Ovary (tissue), 9 donors: ENCODE measurements around the gene BPGM. TPM values are rescaled to one million over a fixed set of nuclear protein-coding genes. Genes with fewer than 3 reads are reported as not detected.
A peak's percentile ranks its signal among the peaks of the same experiment; 100 is the strongest.

ENCODE experiments used
- DNase-seq, 5 donors: peaks; one replicate each; pipeline ENCODE4 v3.0.0-alpha.2; 2019 to 2020
- H3K27ac ChIP-seq, 2 donors: fragments of 200-600 bp; one replicate each; pipeline versions ENCODE4 v1.5.1 to v1.8.0; 2019 to 2022
- H3K27me3 ChIP-seq: fragments of 200-600 bp; one replicate; pipeline ENCODE4 v1.8.0; 2022
- H3K36me3 ChIP-seq: fragments of 200-600 bp; sonication (generic); one replicate; pipeline ENCODE4 v1.5.1; 2019
- H3K4me1 ChIP-seq: one replicate; pipeline ENCODE4 v1.8.1; 2013; ENCODE audit warnings: mild to moderate bottlenecking, moderate library complexity; ENCODE audit not compliant: insufficient read depth
- H3K4me3 ChIP-seq: fragments of 200-600 bp; sonication (generic); one replicate; pipeline ENCODE4 v1.5.1; 2017
- H3K9me3 ChIP-seq, 2 donors: fragments of 200-600 bp in 1 of 2; sonication (generic) in 1 of 2; one replicate each; pipeline versions ENCODE4 v1.5.1 to v1.8.1; 2013 to 2019; ENCODE audit warnings: mild to moderate bottlenecking in 1 of 2, moderate library complexity in 1 of 2
- CTCF ChIP-seq, 3 donors: fragments of 450-650 bp in 2 of 3; fragments of 200-600 bp in 1 of 3; IDR thresholded peaks; one replicate each; pipeline versions ENCODE4 v1.5.1 to v1.8.0; 2016 to 2022; ENCODE audit warnings: antibody characterized with exemption in 3 of 3, mild to moderate bottlenecking in 1 of 3
- EP300 ChIP-seq: sonication (generic); formaldehyde crosslinking; IDR thresholded peaks from one replicate; pipeline ENCODE4 v1.6.1; 2017; ENCODE audit warnings: antibody characterized with exemption
- POLR2A ChIP-seq: fragments of 450-650 bp; IDR thresholded peaks from one replicate; pipeline ENCODE4 v1.6.1; 2017; ENCODE audit warnings: antibody characterized with exemption, mild to moderate bottlenecking, moderate library complexity
- WGBS, 3 donors: extraction: QIAGEN DNeasy Blood & Tissue Kit in 1 of 3; methylation state at CpG; one replicate each; pipeline versions ENCODE4 v1.1.5 to v1.1.7; 2013 to 2017; 5-methylcytosine and 5-hydroxymethylcytosine counted together
- intact Hi-C, 4 donors: fragments of 100-400 bp; cut with DNase I; formaldehyde crosslinking; loops; one replicate each; pipeline versions ENCODE4 v1.11.0 to v1.15.1; 2022 to 2023
- polyA plus RNA-seq, 2 donors: library from polyadenylated mRNA; stranded (reverse); fragments of 200-250 nt in 1 of 2; fragments of 350-450 nt in 1 of 2; fragmentation: Illumina TruSeq in 1 of 2; extraction: RNeasy Lipid Tissue Mini Kit (QIAGEN cat#74804) in 1 of 2; gene quantifications; one replicate each; pipeline ENCODE4 v1.2.3, GENCODE V29; 2013 to 2014
- total RNA-seq, 7 donors: library from RNA; depleted of rRNA in 2 of 7; stranded (reverse); fragments of >200 nt in 2 of 7; fragmentation: NEBNext Ultra II Directional in 3 of 7; extraction: Animal tissue kit (Norgen Biotek cat#: 25700) in 3 of 7; gene quantifications; one replicate each; pipeline versions ENCODE4 v1.1.0 to v1.2.4, GENCODE V29; 2016 to 2023
- donor health status: DM: no; HTN: no; CAD: no; lungs with moderate emphysema.
- donor health status: DM: no; HTN: no; CAD: no.
- donor health status: Bipolar disorder and iron deficiency.
- donor health status: DM: yes; HTN: yes; CAD: no.
- donor health status: DM: no; HTN: no; CAD: no.
- donor health status: DM: yes; HTN: yes; CAD: no.

The BPGM gene
- total and polyA plus RNA-seq, 9 donors: 6.5 to 18.1 (median 9.0) TPM

DNA sequence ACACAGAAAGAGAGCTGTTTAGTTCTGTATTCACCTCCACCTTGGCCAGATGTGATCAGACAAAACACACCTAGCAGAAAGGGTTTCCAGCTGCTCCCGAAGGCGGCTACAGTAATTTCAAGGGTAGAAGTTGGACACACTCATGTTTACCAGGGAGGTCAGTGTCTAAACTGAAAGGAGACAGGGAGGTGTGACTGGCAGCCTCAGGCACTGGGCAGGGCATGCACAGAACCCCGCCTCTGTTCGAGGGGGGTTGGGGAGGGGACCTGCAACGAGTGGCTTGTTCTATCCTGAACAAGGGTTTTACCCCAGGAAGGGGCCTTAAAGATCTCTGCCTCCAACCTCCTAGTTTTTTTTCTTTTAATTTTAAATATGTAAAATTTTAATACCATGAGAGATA, 49.6 kb downstream of the BPGM start:
- Histone ChIP-seq H3K27me3 (no peaks in the 10 kb centered on the region), H3K9me3 (no peaks in the 10 kb centered on the region), H3K27ac (peak overlapping the region in 1 of 2 donors; percentile 70), H3K4me1 (peaks cover 20% of the 10 kb centered on the region), H3K36me3 (no peaks in the 10 kb centered on the region), H3K4me3 (no peak overlapping the region)
- intact Hi-C loops: loop anchor here in 1 of 4 donors (10.0 kb wide), 1 partner anchor 79 kb away; the partner anchor contains the start of gene CALD1
- 54 to 77% (median 64%) methylated on average over 5 of the region's 5 CpGs for WGBS, 3 donors
- TF ChIP-seq POLR2A (no peak), CTCF (IDR thresholded peaks at IDR 0.05) (no peak), EP300 (no peak)
- peak in 1 of 5 donors; percentile 47 for DNase-seq

DNA sequence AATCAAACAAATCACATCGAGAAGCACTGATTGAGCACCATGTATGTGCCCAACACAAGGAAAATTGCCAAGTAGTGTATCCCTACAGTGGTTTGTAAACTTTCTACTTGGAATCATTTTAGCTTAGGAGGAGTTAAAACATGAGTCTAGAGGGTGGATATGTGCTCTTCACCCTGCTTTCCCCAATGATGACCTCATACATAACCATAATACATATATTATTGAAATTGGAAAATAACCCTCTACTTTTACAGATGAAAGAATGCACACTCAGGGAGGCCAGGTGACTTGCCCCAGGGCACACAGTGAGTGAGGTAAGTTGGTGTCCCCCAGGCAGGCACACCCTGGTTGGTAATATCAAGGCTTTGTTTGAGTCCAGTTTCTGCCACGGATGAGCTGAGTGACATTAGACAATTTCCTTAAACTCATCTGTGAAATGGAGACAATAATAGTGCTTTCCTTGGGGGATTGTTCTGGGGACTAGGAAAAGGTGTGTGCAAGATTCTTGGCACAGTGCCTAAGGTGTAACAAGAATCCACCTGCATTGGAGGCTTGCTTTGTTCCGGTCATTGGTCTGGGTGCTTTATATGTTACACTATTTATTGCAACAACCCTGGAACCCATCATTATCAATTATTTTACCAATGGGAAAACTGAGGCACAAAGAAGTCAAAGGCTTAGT, 50.7 kb downstream of the BPGM start:
- H3K27me3 ChIP-seq: no peaks in the 10 kb centered on the region
- H3K9me3 ChIP-seq: no peaks in the 10 kb centered on the region
- DNase-seq: no peak
- no peak overlapping the region for H3K27ac ChIP-seq
- peaks cover 23% of the 10 kb centered on the region for H3K4me1 ChIP-seq
- no peak for TF ChIP-seq EP300
- TF ChIP-seq CTCF (IDR thresholded peaks at IDR 0.05): no peak
- TF ChIP-seq POLR2A: no peak
- no peaks in the 10 kb centered on the region for H3K36me3 ChIP-seq
- WGBS, 3 donors: 85 to 96% (median 96%) methylated on average over 3 of the region's 3 CpGs
- intact Hi-C loops: loop anchor here in 1 of 4 donors (10.0 kb wide), 1 partner anchor 77 kb away; the partner anchor contains the start of gene CALD1
- no peak overlapping the region for H3K4me3 ChIP-seq

DNA sequence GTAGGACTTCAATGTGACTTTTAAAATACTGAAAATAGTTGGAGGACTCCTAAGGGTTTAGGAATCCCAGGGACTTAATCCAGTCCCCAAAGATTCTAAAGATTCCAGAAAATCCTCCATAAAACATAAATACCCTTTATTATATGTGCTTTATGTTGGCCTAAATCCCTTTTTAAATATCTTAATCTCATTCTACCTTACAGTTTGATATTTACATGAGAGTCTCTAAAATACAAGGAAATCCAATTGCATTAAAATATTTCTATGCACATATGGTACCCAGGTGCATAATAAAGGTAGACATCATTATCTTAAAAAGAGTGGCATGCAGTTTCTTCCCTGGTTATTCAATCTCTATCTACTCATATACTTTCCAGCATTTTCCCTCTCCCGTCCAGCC, 51.8 kb downstream of the BPGM start:
- 95 to 98% (median 96%) methylated on average over 1 of the region's 1 CpG for WGBS, 3 donors
- Histone ChIP-seq H3K9me3 (no peaks in the 10 kb centered on the region), H3K4me1 (peaks cover 26% of the 10 kb centered on the region), H3K4me3 (no peak overlapping the region), H3K36me3 (no peaks in the 10 kb centered on the region), H3K27me3 (no peaks in the 10 kb centered on the region), H3K27ac (no peak overlapping the region)
- TF ChIP-seq CTCF (IDR thresholded peaks at IDR 0.05) (no peak), EP300 (no peak), POLR2A (no peak)
- no peak for DNase-seq
- intact Hi-C loops: loop anchor here in 1 of 4 donors (10.0 kb wide), 1 partner anchor 76 kb away; the partner anchor contains the start of gene CALD1

DNA sequence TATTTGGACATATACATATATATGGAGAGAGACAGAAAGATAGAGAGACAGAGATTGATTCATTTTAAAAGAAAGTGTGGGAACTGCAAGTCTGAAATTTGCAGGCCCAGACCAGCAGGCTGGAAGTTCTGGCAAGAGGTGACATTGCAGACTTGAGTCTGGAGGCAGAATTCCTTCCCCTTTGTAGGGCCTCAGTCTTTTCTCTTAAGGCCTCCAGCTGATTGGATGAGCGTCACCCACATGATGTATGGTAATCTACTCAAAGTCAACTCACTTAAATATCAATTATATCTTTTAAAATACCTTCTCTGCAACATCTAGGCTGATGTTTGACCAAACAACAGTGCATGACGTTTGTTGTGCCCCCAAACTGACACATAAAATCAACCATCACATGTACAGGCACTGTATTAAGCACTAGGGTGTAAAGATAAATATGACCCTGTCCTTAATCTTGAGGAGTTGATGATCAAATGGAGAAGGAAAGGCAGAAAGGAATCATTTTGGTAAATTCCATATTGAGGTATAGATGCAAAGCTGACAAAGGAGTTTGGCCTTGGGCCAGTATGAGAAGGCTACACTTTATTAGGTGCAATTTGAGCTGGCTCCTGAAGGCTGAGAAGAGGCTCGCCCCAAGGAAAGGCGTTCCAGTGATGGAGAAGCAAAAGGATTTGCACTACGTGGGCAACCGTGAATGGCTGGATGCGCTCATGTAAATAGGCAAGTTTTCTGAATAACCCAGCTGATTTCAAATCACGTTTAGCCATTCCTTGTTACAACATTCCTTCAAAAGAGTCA, 52.6 kb downstream of the BPGM start:
- WGBS, 3 donors: 77 to 82% (median 81%) methylated on average over 8 of the region's 8 CpGs
- intact Hi-C loops: loop anchor here in 1 of 4 donors (10.0 kb wide), 1 partner anchor 76 kb away; the partner anchor contains the start of gene CALD1
- H3K4me3 ChIP-seq: no peak overlapping the region
- H3K4me1 ChIP-seq: peaks cover 28% of the 10 kb centered on the region
- no peak overlapping the region for H3K27ac ChIP-seq
- H3K27me3 ChIP-seq: no peaks in the 10 kb centered on the region
- no peak for DNase-seq
- TF ChIP-seq CTCF (IDR thresholded peaks at IDR 0.05): no peak
- TF ChIP-seq POLR2A: no peak
- no peak for TF ChIP-seq EP300
- no peaks in the 10 kb centered on the region for H3K9me3 ChIP-seq
- H3K36me3 ChIP-seq: no peaks in the 10 kb centered on the region
